T-cell (primary cell): ENCODE data around the gene HOXD4. TPM values are rescaled to one million over a fixed set of nuclear protein-coding genes. Genes with fewer than 3 reads are reported as not detected.
A peak's percentile ranks its signal among the peaks of the same experiment; 100 is the strongest.

Experiments
- ATAC-seq, 4 experiments: fragments of 200-7000 bp in 3 of 4; fragments of 150-1000 bp in 1 of 4; cut with Tn5 transposase; replicated peaks in 1 of 4; 1 replicate in 3 of 4; 2 replicates in 1 of 4; pipeline ENCODE4 v1.10.0; 2021; ENCODE audit warnings: moderate library complexity in 3 of 4, mild to moderate bottlenecking in 2 of 4, moderate number of reproducible peaks in 1 of 4
- CTCF ChIA-PET, 2 donors: fragments of 300-600 bp; sonication (Branson Sonifier 250); formaldehyde crosslinking; loops; one replicate each; lab custom pipeline; 2022; ENCODE audit warnings: antibody characterized with exemption in 2 of 2; lab: Charles Lee
- POLR2A ChIA-PET, 2 donors: fragments of 300-600 bp; sonication (Branson Sonifier 250); formaldehyde crosslinking; loops; one replicate each; lab custom pipeline; 2022; ENCODE audit warnings: antibody characterized with exemption in 2 of 2; lab: Charles Lee
- DNase-seq, 35 experiments: peaks; one replicate each; pipeline versions ENCODE4 v3.0.0 to v3.0.0-alpha.2; 2013 to 2023
- H3K27ac ChIP-seq: one replicate; pipeline ENCODE4 v1.5.1; 2013; ENCODE audit warnings: low read length
- H3K27me3 ChIP-seq, 2 experiments: replicated peaks in 1 of 2; 1 replicate in 1 of 2; 2 replicates in 1 of 2; pipeline versions ENCODE4 v1.6.1 to v1.7.0; 2013; ENCODE audit warnings: low read length in 1 of 2, mixed read lengths in 1 of 2; ENCODE audit not compliant: control insufficient read depth in 2 of 2, insufficient read depth in 2 of 2; ENCODE audit errors: extremely low read depth in 1 of 2
- H3K36me3 ChIP-seq, 2 donors: 1 replicate in 1 of 2; 2 replicates in 1 of 2; pipeline versions ENCODE4 v1.6.1 to v1.7.0; 2013; ENCODE audit warnings: low read length in 1 of 2; ENCODE audit not compliant: control insufficient read depth in 2 of 2, insufficient read depth in 1 of 2; ENCODE audit errors: extremely low read depth in 1 of 2
- H3K4me1 ChIP-seq, 2 experiments: 1 replicate in 1 of 2; 2 replicates in 1 of 2; pipeline versions ENCODE4 v1.6.1 to v1.7.0; 2013; ENCODE audit warnings: low read length in 2 of 2, mixed read lengths in 1 of 2; ENCODE audit not compliant: insufficient read depth in 2 of 2, control insufficient read depth in 1 of 2; ENCODE audit errors: extremely low read depth in 1 of 2
- H3K4me3 ChIP-seq, 2 donors: 1 replicate in 1 of 2; 2 replicates in 1 of 2; pipeline versions ENCODE4 v1.5.1 to v1.7.0; 2013; ENCODE audit warnings: mild to moderate bottlenecking in 2 of 2, low read length in 1 of 2, moderate library complexity in 1 of 2; ENCODE audit not compliant: control insufficient read depth in 1 of 2; ENCODE audit errors: extremely low read depth in 1 of 2
- H3K9me3 ChIP-seq: 2 replicates; pipeline ENCODE4 v1.7.0; 2013
- H3K27ac Mint-ChIP-seq, 2 donors: one replicate each; pipeline ENCODE4 v1.8.0; 2020 to 2021; ENCODE audit warnings: mild to moderate bottlenecking in 2 of 2, mixed read lengths in 2 of 2
- H3K27me3 Mint-ChIP-seq, 2 donors: one replicate each; pipeline ENCODE4 v1.8.0; 2021 to 2022; ENCODE audit warnings: mixed read lengths in 2 of 2
- H3K36me3 Mint-ChIP-seq: one replicate; pipeline ENCODE4 v1.8.0; 2021; ENCODE audit warnings: mixed read lengths
- H3K4me1 Mint-ChIP-seq, 3 donors: one replicate each; pipeline ENCODE4 v1.8.0; 2020 to 2022; ENCODE audit warnings: mixed read lengths in 3 of 3, mild to moderate bottlenecking in 1 of 3
- H3K4me3 Mint-ChIP-seq, 3 donors: one replicate each; pipeline ENCODE4 v1.8.0; 2020 to 2022; ENCODE audit warnings: mild to moderate bottlenecking in 3 of 3, mixed read lengths in 3 of 3, moderate library complexity in 3 of 3
- H3K9me3 Mint-ChIP-seq, 3 donors: one replicate each; pipeline ENCODE4 v1.8.0; 2020 to 2022; ENCODE audit warnings: mixed read lengths in 3 of 3
- WGBS: methylation state at CpG from one replicate; pipeline ENCODE4 v1.1.5; 2013; ENCODE audit warnings: missing lambda C conversion rate; ENCODE audit not compliant: insufficient coverage; 5-methylcytosine and 5-hydroxymethylcytosine counted together
- total RNA-seq, 35 experiments: library from RNA in 6 of 35; stranded (reverse) in 6 of 35; fragments of 120-200 nt in 1 of 35; gene quantifications; one replicate each; pipeline versions ENCODE4 v1.2.1 to v1.2.4 and lab custom pipeline; 2013 to 2026

The HOXD4 gene
- total RNA-seq, 5 donors from 2014 or later (not counting 1 experiment from before 2014, with no cell fraction given) = not detected

GRCh38 chr2:176109192-176109901 lies 42.0 kb upstream of the HOXD4 start:
- H3K9me3 ChIP-seq = no peaks in the 10 kb centered on the region
- H3K27me3 ChIP-seq = peaks cover 24 to 77% of the 10 kb centered on the region in 2 experiments
- WGBS = 0% methylated on average over 1 of the region's 26 CpGs

GRCh38 chr2:176109946-176110345 lies 41.4 kb upstream of the HOXD4 start:
- CTCF ChIA-PET = interaction anchor here in 1 of 2 donors (1.8 to 2.0 kb wide), 2 partner anchors 17 to 1769 kb away, joined by 6 to 7 read pairs; no protein-coding TSS in a partner anchor
- H3K9me3 Mint-ChIP-seq = no peaks in the 10 kb centered on the region
- Histone ChIP-seq H3K27me3 (peaks cover 24 to 77% of the 10 kb centered on the region in 2 experiments), H3K36me3 (no peaks in the 10 kb centered on the region), H3K4me1 (peaks cover 4 to 14% of the 10 kb centered on the region in 2 experiments), H3K4me3 (no peak overlapping the region), H3K27ac (no peak overlapping the region), H3K9me3 (no peaks in the 10 kb centered on the region)
- H3K27me3 Mint-ChIP-seq = peaks cover 61 to 84% of the 10 kb centered on the region in 2 donors
- no peaks in the 10 kb centered on the region for H3K36me3 Mint-ChIP-seq
- H3K27ac Mint-ChIP-seq = no peak overlapping the region
- POLR2A ChIA-PET = interaction anchor here in 1 of 2 donors (0.6 kb wide), 2 partner anchors 14 to 123 kb away, joined by 3 to 7 read pairs; no protein-coding TSS in a partner anchor
- H3K4me3 Mint-ChIP-seq = no peak overlapping the region
- no CpG with 5 or more reads among the region's 4 CpGs for WGBS
- ATAC-seq = no peak
- H3K4me1 Mint-ChIP-seq = peaks cover 27 to 29% (median 28%) of the 10 kb centered on the region in 3 donors
- DNase-seq = no peak

More at GRCh38 chr2:176109192-176109901, 42.0 kb upstream of the HOXD4 start:
- peak overlapping the region in 1 of 2 donors; percentile 21 for H3K27ac Mint-ChIP-seq
- Histone ChIP-seq H3K4me1 (peaks cover 4 to 20% of the 10 kb centered on the region in 2 experiments), H3K4me3 (peak overlapping the region in 1 of 2 donors; percentile 2), H3K27ac (no peak overlapping the region), H3K36me3 (no peaks in the 10 kb centered on the region)
- peaks cover 65 to 83% of the 10 kb centered on the region in 2 donors for H3K27me3 Mint-ChIP-seq
- POLR2A ChIA-PET = interaction anchor here in 1 of 2 donors (0.6 kb wide), 1 partner anchor 14 kb away, joined by 7 read pairs; no protein-coding TSS in a partner anchor
- DNase-seq (no peak), ATAC-seq (no peak)
- peak overlapping the region in 2 of 3 donors; percentile 42 to 46 for H3K4me3 Mint-ChIP-seq
- CTCF ChIA-PET = interaction anchor here in 1 of 2 donors (2.0 kb wide), 1 partner anchor 18 kb away, joined by 6 read pairs; no protein-coding TSS in a partner anchor
- no peaks in the 10 kb centered on the region for H3K36me3 Mint-ChIP-seq
- H3K9me3 Mint-ChIP-seq = no peaks in the 10 kb centered on the region
- peaks cover 30 to 35% (median 30%) of the 10 kb centered on the region in 3 donors for H3K4me1 Mint-ChIP-seq

- Histone ChIP-seq H3K9me3 (no peaks in the 10 kb centered on the region), H3K4me1 (peaks cover 4 to 14% of the 10 kb centered on the region in 2 experiments), H3K27ac (no peak overlapping the region), H3K27me3 (peaks cover 24 to 72% of the 10 kb centered on the region in 2 experiments), H3K36me3 (no peaks in the 10 kb centered on the region), H3K4me3 (no peak overlapping the region)
- no peaks in the 10 kb centered on the region for H3K9me3 Mint-ChIP-seq
- CTCF ChIA-PET = interaction anchor here (0.6 to 2.0 kb wide), 6 partner anchors 10 to 1770 kb away, joined by 3 to 8 read pairs (median 6); no protein-coding TSS in a partner anchor
- H3K4me1 Mint-ChIP-seq = peaks cover 22 to 24% (median 23%) of the 10 kb centered on the region in 3 donors
- DNase-seq = no peak
- no peak overlapping the region for H3K4me3 Mint-ChIP-seq
- peaks cover 59 to 81% of the 10 kb centered on the region in 2 donors for H3K27me3 Mint-ChIP-seq
- 32% methylated on average over 4 of the region's 7 CpGs for WGBS
- no peak for ATAC-seq
- POLR2A ChIA-PET = interaction anchor here in 1 of 2 donors (0.5 to 0.6 kb wide), 4 partner anchors 13 to 1748 kb away, joined by 3 to 7 read pairs (median 4); no protein-coding TSS in a partner anchor
- H3K27ac Mint-ChIP-seq = no peak overlapping the region
- H3K36me3 Mint-ChIP-seq = no peaks in the 10 kb centered on the region
Measured at GRCh38 chr2:176110415-176111308, 40.7 kb upstream of the HOXD4 start.

GRCh38 chr2:176111309-176111663 lies 40.1 kb upstream of the HOXD4 start:
- Histone ChIP-seq H3K4me3 (no peak overlapping the region), H3K27me3 (peaks cover 21 to 72% of the 10 kb centered on the region in 2 experiments), H3K36me3 (no peaks in the 10 kb centered on the region), H3K9me3 (no peaks in the 10 kb centered on the region), H3K4me1 (peaks cover 4 to 13% of the 10 kb centered on the region in 2 experiments), H3K27ac (no peak overlapping the region)
- POLR2A ChIA-PET = interaction anchor here in 1 of 2 donors (0.5 to 0.6 kb wide), 2 partner anchors 905 to 1749 kb away, joined by 3 to 4 read pairs; no protein-coding TSS in a partner anchor
- peaks cover 15 to 18% (median 17%) of the 10 kb centered on the region in 3 donors for H3K4me1 Mint-ChIP-seq
- DNase-seq (no peak), ATAC-seq (no peak)
- 3% methylated on average over 12 of the region's 16 CpGs for WGBS
- no peak overlapping the region for H3K27ac Mint-ChIP-seq
- no peaks in the 10 kb centered on the region for H3K36me3 Mint-ChIP-seq
- no peaks in the 10 kb centered on the region for H3K9me3 Mint-ChIP-seq
- peaks cover 57 to 81% of the 10 kb centered on the region in 2 donors for H3K27me3 Mint-ChIP-seq
- no peak overlapping the region for H3K4me3 Mint-ChIP-seq
- CTCF ChIA-PET = interaction anchor here (0.6 to 1.8 kb wide), 5 partner anchors 10 to 1770 kb away, joined by 3 to 8 read pairs (median 6); no protein-coding TSS in a partner anchor

GRCh38 chr2:176111846-176112374 lies 39.4 kb upstream of the HOXD4 start:
- H3K9me3 ChIP-seq = no peaks in the 10 kb centered on the region
- H3K4me3 Mint-ChIP-seq = no peak overlapping the region
- H3K36me3 ChIP-seq = no peaks in the 10 kb centered on the region
- peaks cover 61 to 85% of the 10 kb centered on the region in 2 donors for H3K27me3 Mint-ChIP-seq
- no peak overlapping the region for H3K27ac ChIP-seq
- H3K27me3 ChIP-seq = peaks cover 26 to 73% of the 10 kb centered on the region in 2 experiments
- no peaks in the 10 kb centered on the region for H3K9me3 Mint-ChIP-seq
- no peak for DNase-seq
- H3K27ac Mint-ChIP-seq = no peak overlapping the region
- H3K4me3 ChIP-seq = no peak overlapping the region
- no peak for ATAC-seq
- WGBS = 8% methylated on average over 26 of the region's 29 CpGs
- POLR2A ChIA-PET = no interaction called here
- CTCF ChIA-PET = interaction anchor here in 1 of 2 donors (1.8 kb wide), 1 partner anchor 1771 kb away, joined by 7 read pairs; no protein-coding TSS in a partner anchor
- H3K4me1 ChIP-seq = peaks cover 0 to 8% of the 10 kb centered on the region in 2 experiments
- H3K36me3 Mint-ChIP-seq = no peaks in the 10 kb centered on the region
- H3K4me1 Mint-ChIP-seq = peaks cover 14 to 15% (median 14%) of the 10 kb centered on the region in 3 donors
